PC-3 (cell line): ENCODE data around the gene GPC5. TPM values are rescaled to one million over a fixed set of nuclear protein-coding genes. Genes with fewer than 3 reads are reported as not detected.
A peak's percentile ranks its signal among the peaks of the same experiment; 100 is the strongest.

Experiments used
- ATAC-seq: fragments of 200-7000 bp; cut with Tn5 transposase; 2 replicates; pipeline ENCODE4 v1.9.1; 2020; ENCODE audit warnings: mild to moderate bottlenecking, moderate library complexity
- BruUV-seq: library from RNA; stranded (reverse); fragments of 400-500 nt; replicated peaks from 2 replicates; lab custom pipeline; 2021; lab: Mats Ljungman, UMichigan
- CTCF ChIA-PET: fragments of 300-600 bp; sonication (Branson Sonifier 250); formaldehyde crosslinking; loops from one replicate; lab custom pipeline; 2022; ENCODE audit warnings: antibody characterized with exemption; lab: Charles Lee
- POLR2A ChIA-PET: fragments of 300-600 bp; sonication (Branson Sonifier 250); formaldehyde crosslinking; loops from one replicate; lab custom pipeline; 2022; ENCODE audit warnings: antibody characterized with exemption; ENCODE audit not compliant: unreplicated experiment; lab: Charles Lee
- DNase-seq: peaks from one replicate; pipeline ENCODE4 v3.0.0-alpha.2; 2015
- H2AFZ ChIP-seq: fragments of 300-600 bp; sonication (generic); 2 replicates; pipeline ENCODE4 v1.6.0; 2016; ENCODE audit warnings: antibody characterized with exemption, low read length
- H3F3A ChIP-seq: fragments of 300-600 bp; sonication (generic); one replicate; pipeline ENCODE4 v1.6.0; 2017; ENCODE audit warnings: antibody characterized with exemption, low read length, control low read depth, mild to moderate bottlenecking; ENCODE audit not compliant: unreplicated experiment
- H3K27ac ChIP-seq: fragments of 300-600 bp; sonication (generic); 2 replicates; pipeline ENCODE4 v1.5.1; 2016; ENCODE audit warnings: mild to moderate bottlenecking, low read length
- H3K27me3 ChIP-seq: fragments of 300-600 bp; sonication (generic); 2 replicates; pipeline ENCODE4 v1.6.1; 2016; ENCODE audit warnings: low read length, mixed read lengths
- H3K36me3 ChIP-seq: fragments of 300-600 bp; sonication (generic); 2 replicates; pipeline ENCODE4 v1.6.1; 2016; ENCODE audit warnings: low read depth, mixed run types, low read length, mixed read lengths
- H3K4me1 ChIP-seq: fragments of 300-600 bp; sonication (generic); 2 replicates; pipeline ENCODE4 v1.5.1; 2016; ENCODE audit warnings: low read length; ENCODE audit not compliant: insufficient read depth
- H3K4me2 ChIP-seq: fragments of 300-600 bp; sonication (generic); 2 replicates; pipeline ENCODE4 v1.6.0; 2016; ENCODE audit warnings: low read length
- H3K4me3 ChIP-seq: fragments of 300-600 bp; sonication (generic); 2 replicates; pipeline ENCODE4 v1.5.1; 2016; ENCODE audit warnings: mild to moderate bottlenecking, low read length, mixed read lengths
- H3K79me2 ChIP-seq: fragments of 300-600 bp; sonication (generic); 2 replicates; pipeline ENCODE4 v1.6.1; 2017; ENCODE audit warnings: low read length, mixed read lengths
- H3K9ac ChIP-seq: fragments of 300-600 bp; sonication (generic); 2 replicates; pipeline ENCODE4 v1.6.0; 2016; ENCODE audit warnings: mild to moderate bottlenecking, low read length
- H3K9me2 ChIP-seq: fragments of 300-600 bp; sonication (generic); replicated peaks from 2 replicates; pipeline ENCODE4 v1.6.1; 2016; ENCODE audit warnings: mixed run types, low read length, mixed read lengths
- H3K9me3 ChIP-seq: fragments of 300-600 bp; sonication (generic); 2 replicates; pipeline ENCODE4 v1.6.1; 2016; ENCODE audit warnings: low read length, mixed read lengths
- H4K20me1 ChIP-seq: fragments of 300-600 bp; sonication (generic); 2 replicates; pipeline ENCODE4 v1.6.1; 2016; ENCODE audit warnings: low read length, mixed read lengths
- CTCF ChIP-seq: fragments of 300-600 bp; sonication (generic); conservative IDR thresholded peaks from 2 replicates; pipeline ENCODE4 v1.5.1; 2017; ENCODE audit warnings: antibody characterized with exemption, low read depth, mild to moderate bottlenecking, low read length
- EZH2 ChIP-seq: fragments of 300-600 bp; sonication (generic); IDR thresholded peaks from one replicate; pipeline ENCODE4 v1.6.1; 2017; ENCODE audit warnings: antibody characterized with exemption, mild to moderate bottlenecking, low read length; ENCODE audit not compliant: unreplicated experiment
- EZH2phosphoT487 ChIP-seq: fragments of 300-600 bp; sonication (generic); IDR thresholded peaks from 2 replicates; pipeline ENCODE4 v1.6.1; 2018; ENCODE audit warnings: mild to moderate bottlenecking, antibody characterized with exemption, low read length, borderline replicate concordance
- intact Hi-C: fragments of 100-400 bp; cut with micrococcal nuclease; formaldehyde crosslinking; loops from 2 replicates; pipeline ENCODE4 v1.9.0; 2023
- total RNA-seq: library from RNA; depleted of rRNA; stranded (reverse); fragments of >200 nt; gene quantifications from 2 replicates; pipeline ENCODE4 v1.2.3, GENCODE V29; 2014

Gene GPC5
- total RNA-seq, 1 experiment from 2014 or later, result not detected

GRCh38 chr13:92187378-92187989 is 789.1 kb downstream of the GPC5 start:
- POLR2A ChIA-PET, result no interaction called here
- H3K4me1 ChIP-seq, result no peaks in the 10 kb centered on the region
- no peaks in the 10 kb centered on the region for H3K36me3 ChIP-seq
- no peak overlapping the region for H3K4me2 ChIP-seq
- H3K79me2 ChIP-seq, result no peaks in the 10 kb centered on the region
- ATAC-seq (no peak; the same call in 1 of the 2 replicates), DNase-seq (peak; percentile 46)
- no peak overlapping the region for H2AFZ ChIP-seq
- CTCF ChIA-PET, result interaction anchor here (0.7 to 1.0 kb wide), 2 partner anchors 55 to 168 kb away, joined by 4 read pairs; no protein-coding TSS in a partner anchor
- BruUV-seq, result no TSS peak
- TF ChIP-seq EZH2 (no peak), CTCF (peak; percentile 78), EZH2phosphoT487 (no peak)
- no peak overlapping the region for H3K4me3 ChIP-seq
- H3F3A ChIP-seq, result no peaks in the 10 kb centered on the region
- H3K9ac ChIP-seq, result no peak overlapping the region
- intact Hi-C loops, result loop anchor here (1.0 to 5.0 kb wide), 2 partner anchors 168 to 345 kb away; no protein-coding TSS in a partner anchor
- H3K9me3 ChIP-seq, result no peaks in the 10 kb centered on the region
- no peaks in the 10 kb centered on the region for H3K9me2 ChIP-seq
- H3K27me3 ChIP-seq, result no peaks in the 10 kb centered on the region
- no peak overlapping the region for H3K27ac ChIP-seq
- no peaks in the 10 kb centered on the region for H4K20me1 ChIP-seq

- no peak for DNase-seq
- no peak overlapping the region for H3K4me2 ChIP-seq
- H3K9ac ChIP-seq, result no peak overlapping the region
- no TSS peak for BruUV-seq
- TF ChIP-seq EZH2phosphoT487 (no peak), EZH2 (no peak), CTCF (no peak)
- H3K9me2 ChIP-seq, result no peaks in the 10 kb centered on the region
- CTCF ChIA-PET, result no interaction called here
- H3K9me3 ChIP-seq, result no peaks in the 10 kb centered on the region
- POLR2A ChIA-PET, result no interaction called here
- no peak overlapping the region for H3K27ac ChIP-seq
- no peaks in the 10 kb centered on the region for H3K79me2 ChIP-seq
- no peaks in the 10 kb centered on the region for H3K27me3 ChIP-seq
- no peak overlapping the region for H2AFZ ChIP-seq
- ATAC-seq, result no peak
- intact Hi-C loops, result loop anchor here (5.0 kb wide), 1 partner anchor 344 kb away; no protein-coding TSS in a partner anchor
- no peaks in the 10 kb centered on the region for H4K20me1 ChIP-seq
- no peak overlapping the region for H3K4me3 ChIP-seq
- H3F3A ChIP-seq, result no peaks in the 10 kb centered on the region
- no peaks in the 10 kb centered on the region for H3K4me1 ChIP-seq
- H3K36me3 ChIP-seq, result no peaks in the 10 kb centered on the region
Observed at GRCh38 chr13:92188574-92188973, 790.2 kb downstream of the GPC5 start.

- DNase-seq (no peak), ATAC-seq (no peak)
- H3F3A ChIP-seq, result no peaks in the 10 kb centered on the region
- H3K79me2 ChIP-seq, result no peaks in the 10 kb centered on the region
- intact Hi-C loops, result no loop called here
- H4K20me1 ChIP-seq, result no peaks in the 10 kb centered on the region
- TF ChIP-seq EZH2 (no peak), CTCF (no peak), EZH2phosphoT487 (no peak)
- H3K4me2 ChIP-seq, result no peak overlapping the region
- H3K27ac ChIP-seq, result no peak overlapping the region
- H3K9me3 ChIP-seq, result no peaks in the 10 kb centered on the region
- no peak overlapping the region for H3K4me3 ChIP-seq
- no peaks in the 10 kb centered on the region for H3K4me1 ChIP-seq
- H3K9me2 ChIP-seq, result no peaks in the 10 kb centered on the region
- BruUV-seq, result no TSS peak
- no peak overlapping the region for H3K9ac ChIP-seq
- ChIA-PET POLR2A (no interaction called here), CTCF (no interaction called here)
- no peaks in the 10 kb centered on the region for H3K36me3 ChIP-seq
- H3K27me3 ChIP-seq, result no peaks in the 10 kb centered on the region
- H2AFZ ChIP-seq, result no peak overlapping the region
Observed at GRCh38 chr13:92196591-92197256, 798.3 kb downstream of the GPC5 start.
